Endodermal cell (in vitro differentiated cells): ENCODE data around the gene MESP1. TPM values are rescaled to one million over a fixed set of nuclear protein-coding genes. Genes with fewer than 3 reads are reported as not detected.

Source experiments
- DNase-seq: peaks from one replicate; pipeline ENCODE4 v3.0.0-alpha.2; 2017
- H3K27ac ChIP-seq: 2 replicates; pipeline ENCODE4 v1.5.1; 2013; ENCODE audit warnings: mild to moderate bottlenecking, low read depth, low read length, moderate library complexity
- H3K27me3 ChIP-seq: 2 replicates; pipeline ENCODE4 v1.6.1; 2013; ENCODE audit warnings: mild to moderate bottlenecking, low read length, moderate library complexity; ENCODE audit not compliant: insufficient read depth, control insufficient read depth, poor library complexity, severe bottlenecking
- H3K36me3 ChIP-seq: 2 replicates; pipeline ENCODE4 v1.7.0; 2013; ENCODE audit warnings: mild to moderate bottlenecking, low read length, moderate library complexity; ENCODE audit not compliant: control insufficient read depth, insufficient read depth
- H3K4me1 ChIP-seq: one replicate; pipeline ENCODE4 v1.7.0; 2013; ENCODE audit warnings: low read length; ENCODE audit not compliant: control insufficient read depth, insufficient read depth
- H3K4me3 ChIP-seq: 2 replicates; pipeline ENCODE4 v1.5.1; 2013; ENCODE audit warnings: mild to moderate bottlenecking, low read length, moderate library complexity
- H3K9ac ChIP-seq: 2 replicates; pipeline ENCODE4 v1.6.1; 2013; ENCODE audit warnings: mild to moderate bottlenecking, low read length, moderate library complexity; ENCODE audit not compliant: poor library complexity, severe bottlenecking; ENCODE audit errors: extremely low read depth
- H3K9me3 ChIP-seq: 2 replicates; pipeline ENCODE4 v1.6.1; 2013; ENCODE audit warnings: mild to moderate bottlenecking, low read length, moderate library complexity; ENCODE audit not compliant: control insufficient read depth
- H3K27ac Mint-ChIP-seq: 2 replicates; pipeline ENCODE4 v1.8.0; 2020; ENCODE audit warnings: mixed read lengths
- H3K27me3 Mint-ChIP-seq: 2 replicates; pipeline ENCODE4 v1.8.0; 2021; ENCODE audit warnings: mild to moderate bottlenecking, mixed read lengths; ENCODE audit not compliant: insufficient read depth
- H3K36me3 Mint-ChIP-seq: 2 replicates; pipeline ENCODE4 v1.8.0; 2020; ENCODE audit warnings: low read depth, mixed read lengths
- H3K4me1 Mint-ChIP-seq: 2 replicates; pipeline ENCODE4 v1.8.0; 2020; ENCODE audit warnings: mixed read lengths
- H3K4me3 Mint-ChIP-seq: 2 replicates; pipeline ENCODE4 v1.8.0; 2020; ENCODE audit warnings: mild to moderate bottlenecking, moderate library complexity, mixed read lengths
- H3K9me3 Mint-ChIP-seq: 2 replicates; pipeline ENCODE4 v1.8.0; 2020; ENCODE audit warnings: mild to moderate bottlenecking, mixed read lengths
- WGBS, 2 experiments: methylation state at CpG; one replicate each; pipeline versions ENCODE4 v1.1.5 to v1.1.7; 2013; ENCODE audit warnings: missing lambda C conversion rate in 2 of 2, mixed read lengths in 1 of 2; ENCODE audit not compliant: insufficient coverage in 1 of 2, insufficient read length in 1 of 2; 5-methylcytosine and 5-hydroxymethylcytosine counted together
- total RNA-seq, 2 donors: library from RNA; stranded (reverse); fragmentation: NEBNext Ultra II Directional in 1 of 2; extraction: Animal tissue kit (Norgen Biotek cat#: 25700) in 1 of 2; gene quantifications; 2 replicates in 1 of 2; 3 replicates in 1 of 2; pipeline ENCODE4 v1.2.1, GENCODE V29; 2021
- TF ChIP-seq, protein P1 (sequence below): fragments of 200-600 bp; sonication (generic); conservative IDR thresholded peaks from 2 replicates; pipeline ENCODE4 v1.5.0; 2021; ENCODE audit warnings: antibody characterized with exemption, mild to moderate bottlenecking

The MESP1 gene
- total RNA-seq, 2 donors from 2014 or later, result 0.22 TPM; not detected in 1

DNA sequence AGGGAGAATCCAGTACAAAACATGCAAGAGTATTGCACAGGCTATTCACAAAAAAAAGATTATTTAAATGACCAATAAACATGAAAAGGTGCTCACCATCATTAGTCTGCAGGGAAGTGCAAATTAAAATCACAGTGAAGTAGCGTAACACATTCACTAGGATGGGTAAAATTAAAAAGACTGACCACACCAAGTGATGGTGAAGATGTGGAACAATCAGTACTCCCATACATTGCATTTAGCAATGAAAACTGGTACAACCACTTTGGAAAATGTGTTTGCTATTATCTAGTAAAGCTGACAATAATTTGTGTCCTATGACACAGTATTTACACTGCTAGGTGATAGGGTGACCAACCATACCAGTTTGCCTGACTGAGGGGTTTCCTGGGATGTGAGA is 26.4 kb downstream of the MESP1 start:
- Histone ChIP-seq H3K4me3 (no peak overlapping the region), H3K36me3 (no peaks in the 10 kb centered on the region), H3K9me3 (peaks cover 6% of the 10 kb centered on the region), H3K27me3 (peaks cover 5% of the 10 kb centered on the region), H3K9ac (no peak overlapping the region), H3K4me1 (no peaks in the 10 kb centered on the region), H3K27ac (no peak overlapping the region)
- DNase-seq, result no peak
- H3K36me3 Mint-ChIP-seq, result no peaks in the 10 kb centered on the region
- 100% methylated on average over 1 of the region's 1 CpG for WGBS, 2 experiments
- TF ChIP-seq, protein P1, sequence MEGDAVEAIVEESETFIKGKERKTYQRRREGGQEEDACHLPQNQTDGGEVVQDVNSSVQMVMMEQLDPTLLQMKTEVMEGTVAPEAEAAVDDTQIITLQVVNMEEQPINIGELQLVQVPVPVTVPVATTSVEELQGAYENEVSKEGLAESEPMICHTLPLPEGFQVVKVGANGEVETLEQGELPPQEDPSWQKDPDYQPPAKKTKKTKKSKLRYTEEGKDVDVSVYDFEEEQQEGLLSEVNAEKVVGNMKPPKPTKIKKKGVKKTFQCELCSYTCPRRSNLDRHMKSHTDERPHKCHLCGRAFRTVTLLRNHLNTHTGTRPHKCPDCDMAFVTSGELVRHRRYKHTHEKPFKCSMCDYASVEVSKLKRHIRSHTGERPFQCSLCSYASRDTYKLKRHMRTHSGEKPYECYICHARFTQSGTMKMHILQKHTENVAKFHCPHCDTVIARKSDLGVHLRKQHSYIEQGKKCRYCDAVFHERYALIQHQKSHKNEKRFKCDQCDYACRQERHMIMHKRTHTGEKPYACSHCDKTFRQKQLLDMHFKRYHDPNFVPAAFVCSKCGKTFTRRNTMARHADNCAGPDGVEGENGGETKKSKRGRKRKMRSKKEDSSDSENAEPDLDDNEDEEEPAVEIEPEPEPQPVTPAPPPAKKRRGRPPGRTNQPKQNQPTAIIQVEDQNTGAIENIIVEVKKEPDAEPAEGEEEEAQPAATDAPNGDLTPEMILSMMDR, result no peak
- no peak overlapping the region for H3K4me3 Mint-ChIP-seq
- H3K27me3 Mint-ChIP-seq, result peaks cover 21% of the 10 kb centered on the region
- H3K9me3 Mint-ChIP-seq, result peaks cover 7% of the 10 kb centered on the region
- no peaks in the 10 kb centered on the region for H3K4me1 Mint-ChIP-seq
- no peak overlapping the region for H3K27ac Mint-ChIP-seq

DNA sequence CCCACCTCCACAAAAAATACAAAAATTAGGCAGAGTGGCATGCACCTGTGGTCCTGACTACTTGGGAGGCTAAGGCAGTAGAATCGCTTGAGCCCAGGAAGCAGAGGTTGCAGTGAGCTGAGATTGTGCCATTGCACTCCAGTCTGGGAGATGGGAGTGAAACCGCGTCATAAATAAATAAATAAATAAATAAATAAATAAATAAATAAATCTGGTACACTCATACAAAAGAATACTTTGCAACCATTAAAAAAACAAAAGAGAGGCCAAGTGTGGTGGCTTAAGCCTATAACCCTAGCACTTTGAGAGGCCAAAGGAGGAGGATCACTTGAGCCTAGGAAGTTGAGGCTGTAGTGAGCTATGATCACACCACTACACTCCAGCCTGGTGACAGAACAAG is 28.0 kb downstream of the MESP1 start:
- Histone ChIP-seq H3K4me3 (no peak overlapping the region), H3K27me3 (peaks cover 5% of the 10 kb centered on the region), H3K9ac (no peak overlapping the region), H3K4me1 (no peaks in the 10 kb centered on the region), H3K9me3 (peaks cover 6% of the 10 kb centered on the region), H3K36me3 (no peaks in the 10 kb centered on the region), H3K27ac (no peak overlapping the region)
- Mint-ChIP-seq H3K36me3 (no peaks in the 10 kb centered on the region), H3K9me3 (peaks cover 7% of the 10 kb centered on the region), H3K4me3 (no peak overlapping the region), H3K27ac (no peak overlapping the region), H3K4me1 (no peaks in the 10 kb centered on the region), H3K27me3 (peaks cover 15% of the 10 kb centered on the region)
- TF ChIP-seq, protein P1, result no peak
- 93% methylated on average over 1 of the region's 3 CpGs; no CpG with 5 or more reads in 1 of the 2 experiments for WGBS, 2 experiments
- DNase-seq, result no peak

DNA sequence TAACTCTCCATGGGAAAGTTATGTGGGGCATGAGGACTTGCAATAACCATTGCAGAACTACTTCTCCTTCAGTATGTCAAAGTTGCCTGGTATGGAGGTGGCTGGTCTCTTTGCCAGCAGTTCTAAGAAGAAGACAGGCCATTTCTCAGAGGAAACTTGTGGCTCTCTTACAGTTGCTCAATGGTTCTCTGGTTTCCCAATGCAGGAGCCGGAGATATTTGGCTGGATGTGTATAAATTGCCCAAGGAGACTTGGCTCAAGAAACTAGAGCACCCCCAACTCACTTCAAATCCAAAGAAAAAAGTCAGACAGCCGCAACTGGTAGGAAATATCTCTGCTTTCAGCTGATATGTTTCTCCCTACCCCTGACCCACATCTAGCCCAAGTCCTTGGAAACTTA is 36.3 kb downstream of the MESP1 start:
- no peaks in the 10 kb centered on the region for H3K4me1 Mint-ChIP-seq
- no peak for DNase-seq
- no peaks in the 10 kb centered on the region for H3K4me1 ChIP-seq
- H3K27ac Mint-ChIP-seq, result no peak overlapping the region
- H3K9me3 ChIP-seq, result no peaks in the 10 kb centered on the region
- H3K4me3 Mint-ChIP-seq, result no peak overlapping the region
- H3K9me3 Mint-ChIP-seq, result no peaks in the 10 kb centered on the region
- WGBS, 2 experiments, result 100% methylated on average over 1 of the region's 2 CpGs; no CpG with 5 or more reads in 1 of the 2 experiments
- H3K4me3 ChIP-seq, result no peak overlapping the region
- H3K36me3 ChIP-seq, result no peaks in the 10 kb centered on the region
- peaks cover 1% of the 10 kb centered on the region for H3K27me3 Mint-ChIP-seq
- no peaks in the 10 kb centered on the region for H3K27me3 ChIP-seq
- H3K9ac ChIP-seq, result no peak overlapping the region
- H3K36me3 Mint-ChIP-seq, result no peaks in the 10 kb centered on the region
- TF ChIP-seq, protein P1, result no peak
- no peak overlapping the region for H3K27ac ChIP-seq
